Amniotic epithelial cell (primary cell): ENCODE results near the gene DNAJA3.

ENCODE experiments used
- DNase-seq: peaks from one replicate; pipeline ENCODE4 v3.0.0-alpha.2; 2010; ENCODE audit warnings: low read depth

Gene DNAJA3

GRCh38 chr16:4474192-4474961 is 48.7 kb downstream of the DNAJA3 start, which contains the start of gene NMRAL1:
TSS of gene NMRAL1 (minus strand) at chr16:4474625. CDS start at chr16:4474132, 493 bp downstream.
- peak; percentile 87 for DNase-seq

GRCh38 chr16:4475880-4476788 is 50.5 kb downstream of the DNAJA3 start, which contains the start of gene HMOX2:
TSS of gene HMOX2 (plus strand) at chr16:4476398. CDS start at chr16:4505525, 29,127 bp downstream.
- DNase-seq = peak; percentile 84

- peak; percentile 60 for DNase-seq
These were observed 52.3 kb downstream of the DNAJA3 start for GRCh38 chr16:4477966-4478365.

- DNase-seq = no peak
These were observed 55.9 kb downstream of the DNAJA3 start for GRCh38 chr16:4481526-4481925.

GRCh38 chr16:4481963-4482362 is 56.3 kb downstream of the DNAJA3 start:
- no peak for DNase-seq

- no peak for DNase-seq
These were observed 60.6 kb downstream of the DNAJA3 start for GRCh38 chr16:4486126-4486893.

- peak; percentile 86 for DNase-seq
These were observed 62.4 kb downstream of the DNAJA3 start for GRCh38 chr16:4487955-4488498.

- no peak for DNase-seq
These were observed 62.9 kb downstream of the DNAJA3 start for GRCh38 chr16:4488499-4488967.

- peak; percentile 95 for DNase-seq
These were observed 63.4 kb downstream of the DNAJA3 start for GRCh38 chr16:4489030-4489429.

GRCh38 chr16:4491898-4492297 is 66.2 kb downstream of the DNAJA3 start:
- DNase-seq = no peak

- peak; percentile 85 for DNase-seq
These were observed 69.2 kb downstream of the DNAJA3 start for GRCh38 chr16:4494746-4495490.

GRCh38 chr16:4495766-4496165 is 70.1 kb downstream of the DNAJA3 start:
- no peak for DNase-seq

GRCh38 chr16:4496305-4496704 is 70.6 kb downstream of the DNAJA3 start:
- DNase-seq = peak; percentile 66

- no peak for DNase-seq
These were observed 73.0 kb downstream of the DNAJA3 start for GRCh38 chr16:4498546-4499195.

GRCh38 chr16:4499196-4499555 is 73.5 kb downstream of the DNAJA3 start:
- no peak for DNase-seq

GRCh38 chr16:4500272-4500671 is 74.6 kb downstream of the DNAJA3 start:
- peak; percentile 93 for DNase-seq

- no peak for DNase-seq
These were observed 75.4 kb downstream of the DNAJA3 start for GRCh38 chr16:4501071-4501478.

- no peak for DNase-seq
These were observed 79.9 kb downstream of the DNAJA3 start for GRCh38 chr16:4505356-4506147.
